Keratinocyte (primary cell): ENCODE data around the gene BCAS4. TPM values are rescaled to one million over a fixed set of nuclear protein-coding genes. Genes with fewer than 3 reads are reported as not detected.

Experiments used
- DNase-seq: peaks from one replicate; pipeline ENCODE4 v3.0.0-alpha.2; 2011; ENCODE audit warnings: low read depth, missing footprints, low spot score
- FAIRE-seq: peaks from 2 replicates; lab custom pipeline; 2011; peaks lifted over from hg19 to GRCh38; lab: Jason Lieb, UNC
- H2AFZ ChIP-seq: 2 replicates; pipeline ENCODE4 v1.6.0; 2012; ENCODE audit warnings: low read length, control low read depth, inconsistent platforms; ENCODE audit not compliant: control insufficient read depth
- H3K27ac ChIP-seq: 2 replicates; pipeline ENCODE4 v1.5.1; 2011; ENCODE audit warnings: low read length; ENCODE audit not compliant: control insufficient read depth, insufficient read depth
- H3K27me3 ChIP-seq: 3 replicates; pipeline ENCODE4 v1.6.0; 2011; ENCODE audit warnings: low read length; ENCODE audit not compliant: control insufficient read depth, insufficient read depth; ENCODE audit errors: extremely low read depth
- H3K36me3 ChIP-seq, 2 experiments: 2 replicates in 1 of 2; 3 replicates in 1 of 2; pipeline ENCODE4 v1.5.1; 2011; ENCODE audit warnings: low read length in 2 of 2, mild to moderate bottlenecking in 1 of 2; ENCODE audit not compliant: control insufficient read depth in 2 of 2, insufficient read depth in 2 of 2; ENCODE audit errors: extremely low read depth in 1 of 2
- H3K4me1 ChIP-seq: 3 replicates; pipeline ENCODE4 v1.5.1; 2011; ENCODE audit warnings: low read length; ENCODE audit not compliant: control insufficient read depth, insufficient read depth; ENCODE audit errors: extremely low read depth
- H3K4me2 ChIP-seq: 3 replicates; pipeline ENCODE4 v1.6.0; 2011; ENCODE audit warnings: low read depth, low read length; ENCODE audit not compliant: control insufficient read depth, insufficient read depth; ENCODE audit errors: extremely low read depth
- H3K4me3 ChIP-seq, 3 experiments: fragments of 200-600 bp in 1 of 3; sonication (generic) in 1 of 3; 2 replicates in 2 of 3; 3 replicates in 1 of 3; pipeline ENCODE4 v1.5.1; 2011 to 2016; ENCODE audit warnings: low read length in 3 of 3, mild to moderate bottlenecking in 3 of 3, control low read depth in 2 of 3, inconsistent platforms in 1 of 3, low read depth in 1 of 3, mixed read lengths in 1 of 3, mixed run types in 1 of 3, moderate library complexity in 1 of 3; ENCODE audit not compliant: control insufficient read depth in 2 of 3, insufficient read depth in 2 of 3; ENCODE audit errors: extremely low read depth in 1 of 3
- H3K79me2 ChIP-seq: 2 replicates; pipeline ENCODE4 v1.6.0; 2012; ENCODE audit warnings: low read length; ENCODE audit not compliant: control insufficient read depth, insufficient read depth
- H3K9ac ChIP-seq: 3 replicates; pipeline ENCODE4 v1.6.0; 2011; ENCODE audit warnings: low read length; ENCODE audit not compliant: control insufficient read depth, insufficient read depth; ENCODE audit errors: extremely low read depth
- H3K9me1 ChIP-seq: 3 replicates; pipeline ENCODE4 v1.6.0; 2011; ENCODE audit warnings: low read length; ENCODE audit not compliant: control insufficient read depth, insufficient read depth; ENCODE audit errors: extremely low read depth
- H3K9me3 ChIP-seq: 2 replicates; pipeline ENCODE4 v1.5.1; 2012; ENCODE audit warnings: low read depth, low read length; ENCODE audit not compliant: control insufficient read depth
- H4K20me1 ChIP-seq: 3 replicates; pipeline ENCODE4 v1.6.0; 2011; ENCODE audit warnings: low read length; ENCODE audit not compliant: control insufficient read depth, insufficient read depth; ENCODE audit errors: extremely low read depth
- CTCF ChIP-seq, 3 experiments: IDR thresholded peaks in 1 of 3; conservative IDR thresholded peaks in 1 of 3; optimal IDR thresholded peaks in 1 of 3; 2 replicates in 2 of 3; 3 replicates in 1 of 3; pipeline versions ENCODE3 to v1.5.1; 2011; ENCODE audit warnings: low read length in 3 of 3, mild to moderate bottlenecking in 3 of 3, moderate library complexity in 2 of 3, control low read depth in 1 of 3, inconsistent platforms in 1 of 3; ENCODE audit not compliant: insufficient read depth in 2 of 3; ENCODE audit errors: extremely low read depth in 1 of 3
- EZH2 ChIP-seq: IDR thresholded peaks from one replicate; pipeline ENCODE4 v1.6.1; 2012; ENCODE audit warnings: inconsistent platforms, mild to moderate bottlenecking, low read length, moderate library complexity
- dilution Hi-C: fragments of 300-500 bp; cut with MboI; formaldehyde crosslinking; loops from one replicate; pipeline ENCODE4 v1.7.0; 2020; ENCODE audit warnings: low sequenced_read_pairs; ENCODE audit not compliant: extremely low pct_ligation_motif_present
- polyA plus RNA-seq, 5 experiments: library from polyadenylated mRNA; depleted of rRNA in 3 of 5; stranded (reverse) in 3 of 5; stranded (forward) in 1 of 5; unstranded in 1 of 5; fragments of >200 nt; gene quantifications; 1 replicate in 1 of 5; 2 replicates in 3 of 5; 3 replicates in 1 of 5; pipeline versions ENCODE4 v1.2.1 to v1.2.3, GENCODE V29; 2011 to 2012; ENCODE audit warnings: missing spikeins in 2 of 5, low read depth in 1 of 5, low replicate concordance in 1 of 5

BCAS4 gene
- polyA plus RNA-seq, 1 donor (not counting 4 experiments of a cell fraction or from before 2014, with no cell fraction given) = 13.8 TPM

DNA sequence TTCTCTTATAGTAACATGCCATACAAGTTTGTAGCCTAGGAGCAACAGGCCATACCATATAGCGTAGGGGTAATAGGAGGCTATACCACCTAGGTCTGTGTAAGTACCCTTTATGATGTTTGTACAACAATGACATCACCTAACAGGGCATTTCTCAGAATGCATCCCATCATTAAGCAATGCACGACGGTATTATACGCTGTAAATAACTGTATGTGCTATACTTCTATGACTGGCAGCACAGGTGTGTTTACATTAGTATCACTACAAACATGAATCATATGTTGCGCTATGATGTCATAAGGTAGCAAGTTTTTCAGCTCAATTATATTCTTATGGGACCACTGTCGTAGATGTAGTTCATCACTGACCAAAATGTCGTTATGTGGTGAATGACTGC lies 105.4 kb downstream of the BCAS4 start:
- Histone ChIP-seq H3K79me2 (peaks cover 53% of the 10 kb centered on the region), H3K9me1 (no peaks in the 10 kb centered on the region), H4K20me1 (peaks cover 2% of the 10 kb centered on the region), H3K36me3 (peaks cover 9 to 46% of the 10 kb centered on the region in 2 experiments), H3K27ac (no peak overlapping the region), H3K4me1 (no peaks in the 10 kb centered on the region), H3K27me3 (no peaks in the 10 kb centered on the region), H3K9ac (no peak overlapping the region), H3K4me2 (no peak overlapping the region), H3K9me3 (no peaks in the 10 kb centered on the region), H3K4me3 (no peak overlapping the region), H2AFZ (no peak overlapping the region)
- FAIRE-seq (no peak), DNase-seq (no peak)
- dilution Hi-C loops = no loop called here
- TF ChIP-seq CTCF (optimal IDR thresholded peaks at IDR 0.05 in 1 of 3, IDR thresholded peaks at IDR 0.05 in 1 of 3, conservative IDR thresholded peaks at IDR 0.05 in 1 of 3; ENCODE audit: extremely low read depth in 1 of 3, insufficient read depth in 2 of 3, low read length in 3 of 3) (no peak), EZH2 (no peak)

GRCh38 chr20:50901301-50901700 lies 106.4 kb downstream of the BCAS4 start:
- no peaks in the 10 kb centered on the region for H3K9me1 ChIP-seq
- no peaks in the 10 kb centered on the region for H3K9me3 ChIP-seq
- no peaks in the 10 kb centered on the region for H3K4me1 ChIP-seq
- H3K4me2 ChIP-seq = no peak overlapping the region
- TF ChIP-seq CTCF (optimal IDR thresholded peaks at IDR 0.05 in 1 of 3, IDR thresholded peaks at IDR 0.05 in 1 of 3, conservative IDR thresholded peaks at IDR 0.05 in 1 of 3; ENCODE audit: extremely low read depth in 1 of 3, insufficient read depth in 2 of 3, low read length in 3 of 3) (no peak), EZH2 (no peak)
- H3K36me3 ChIP-seq = peaks cover 9 to 40% of the 10 kb centered on the region in 2 experiments
- DNase-seq (no peak), FAIRE-seq (no peak)
- no peak overlapping the region for H3K27ac ChIP-seq
- no peak overlapping the region for H2AFZ ChIP-seq
- H3K27me3 ChIP-seq = no peaks in the 10 kb centered on the region
- no peak overlapping the region for H3K4me3 ChIP-seq
- H4K20me1 ChIP-seq = peaks cover 2% of the 10 kb centered on the region
- peaks cover 63% of the 10 kb centered on the region for H3K79me2 ChIP-seq
- no peak overlapping the region for H3K9ac ChIP-seq
- dilution Hi-C loops = no loop called here
